GM12878 (cell line): Measurements from ENCODE around the gene TACR1. TPM values are rescaled to one million over a fixed set of nuclear protein-coding genes. Genes with fewer than 3 reads are reported as not detected.

Experiments
- ATF2 ChIP-seq: IDR thresholded peaks from 2 replicates; pipeline ENCODE4 v1.6.1; 2012; ENCODE audit warnings: low read length, inconsistent platforms
- BCL3 ChIP-seq: IDR thresholded peaks from 2 replicates; pipeline ENCODE4 v1.6.1; 2011; ENCODE audit warnings: borderline replicate concordance, low read depth, mild to moderate bottlenecking, moderate library complexity, low read length; ENCODE audit not compliant: insufficient read depth, poor library complexity, severe bottlenecking
- BMI1 ChIP-seq: fragments of 450-650 bp; IDR thresholded peaks from 2 replicates; pipeline ENCODE4 v1.6.1; 2016; ENCODE audit warnings: mild to moderate bottlenecking, moderate library complexity, borderline replicate concordance
- CHD2 ChIP-seq: IDR thresholded peaks from 2 replicates; pipeline ENCODE4 v1.6.1; 2011; ENCODE audit warnings: low read depth, low read length, improper control_type of control experiment, borderline replicate concordance
- ESRRA ChIP-seq: IDR thresholded peaks from 2 replicates; pipeline ENCODE4 v1.6.1; 2012; ENCODE audit warnings: mild to moderate bottlenecking, low read length, improper control_type of control experiment
- FOXK2 ChIP-seq: fragments of 450-650 bp; IDR thresholded peaks from 2 replicates; pipeline ENCODE4 v1.6.1; 2017; ENCODE audit warnings: mild to moderate bottlenecking, moderate library complexity
- IRF4 ChIP-seq: IDR thresholded peaks from 2 replicates; pipeline ENCODE4 v1.6.1; 2011; ENCODE audit warnings: low read depth, low read length
- MEF2A ChIP-seq: IDR thresholded peaks from 2 replicates; pipeline ENCODE4 v1.6.1; 2011; ENCODE audit warnings: low read depth, mild to moderate bottlenecking, low read length, moderate library complexity; ENCODE audit not compliant: insufficient read depth
- NBN ChIP-seq: fragments of 450-650 bp; IDR thresholded peaks from 2 replicates; pipeline ENCODE4 v1.6.1; 2016
- NFYB ChIP-seq: IDR thresholded peaks from 2 replicates; pipeline ENCODE4 v1.6.1; 2011; ENCODE audit warnings: low read depth, mild to moderate bottlenecking, low read length, improper control_type of control experiment, moderate library complexity; ENCODE audit not compliant: insufficient read depth
- PKNOX1 ChIP-seq: fragments of 450-650 bp; IDR thresholded peaks from 2 replicates; pipeline ENCODE4 v1.6.1; 2016; ENCODE audit warnings: mild to moderate bottlenecking
- RAD21 ChIP-seq: IDR thresholded peaks from 2 replicates; pipeline ENCODE4 v1.6.1; 2011; ENCODE audit warnings: mild to moderate bottlenecking, low read depth, low read length, moderate library complexity; ENCODE audit not compliant: insufficient read depth
- RAD51 ChIP-seq: fragments of 450-650 bp; IDR thresholded peaks from 2 replicates; pipeline ENCODE4 v1.6.1; 2016; ENCODE audit warnings: moderate library complexity, mild to moderate bottlenecking, inconsistent platforms
- RELA ChIP-seq: fragments of 450-650 bp; IDR thresholded peaks from 2 replicates; pipeline ENCODE4 v1.8.0; 2014; ENCODE audit warnings: borderline replicate concordance; ENCODE audit not compliant: partially characterized antibody
- RFX5 ChIP-seq: IDR thresholded peaks from 2 replicates; pipeline ENCODE4 v1.6.1; 2011; ENCODE audit warnings: low read depth, low read length, improper control_type of control experiment
- STAT1 ChIP-seq: fragments of 450-650 bp; conservative IDR thresholded peaks from 2 replicates; pipeline ENCODE4 v1.6.1; 2014; ENCODE audit warnings: antibody characterized with exemption, mild to moderate bottlenecking
- ZBED1 ChIP-seq: IDR thresholded peaks from 2 replicates; pipeline ENCODE4 v1.6.1; 2016; ENCODE audit warnings: borderline replicate concordance
- ZSCAN29 ChIP-seq: fragments of 450-650 bp; IDR thresholded peaks from 2 replicates; pipeline ENCODE4 v1.6.1; 2017; ENCODE audit warnings: mild to moderate bottlenecking, moderate library complexity
- ZZZ3 ChIP-seq: IDR thresholded peaks from 2 replicates; pipeline ENCODE4 v1.6.1; 2011; ENCODE audit warnings: low read depth; ENCODE audit not compliant: control insufficient read depth, insufficient read length
- polyA plus RNA-seq, 11 experiments: library from polyadenylated mRNA; depleted of rRNA in 4 of 11; unstranded in 6 of 11; stranded (reverse) in 5 of 11; fragments of >200 nt; fragmentation: Nextera tagmentation in 4 of 11; fragmentation: Illumina TruSeq in 1 of 11; extraction: Ambion mirVana in 4 of 11; extraction: Trizol in 1 of 11; gene quantifications; 1 replicate in 1 of 11; 2 replicates in 10 of 11; pipeline versions ENCODE4 v1.2.1 to v1.2.3, GENCODE V29; 2011 to 2016; ENCODE audit warnings: inconsistent platforms in 2 of 11, missing spikeins in 2 of 11, low read depth in 1 of 11
- total RNA-seq, 4 experiments: library from RNA; depleted of rRNA in 3 of 4; stranded (reverse); fragments of >200 nt in 3 of 4; fragmentation: Illumina TruSeq in 1 of 4; extraction: Trizol in 1 of 4; gene quantifications; 2 replicates each; pipeline versions ENCODE4 v1.2.1 to v1.2.3, GENCODE V29; 2013 to 2021
- TF ChIP-seq, protein P1 (sequence below): IDR thresholded peaks from 2 replicates; pipeline ENCODE4 v1.6.1; 2012; ENCODE audit warnings: improper control_type of control experiment, low read depth, low read length; ENCODE audit not compliant: insufficient replicate concordance

TACR1 gene
- total and polyA plus RNA-seq, 10 of the 15 experiments (the other 5 are each of a cell fraction or from before 2014, with no cell fraction given), result 0.04 to 1.4 (median 0.15) TPM

DNA sequence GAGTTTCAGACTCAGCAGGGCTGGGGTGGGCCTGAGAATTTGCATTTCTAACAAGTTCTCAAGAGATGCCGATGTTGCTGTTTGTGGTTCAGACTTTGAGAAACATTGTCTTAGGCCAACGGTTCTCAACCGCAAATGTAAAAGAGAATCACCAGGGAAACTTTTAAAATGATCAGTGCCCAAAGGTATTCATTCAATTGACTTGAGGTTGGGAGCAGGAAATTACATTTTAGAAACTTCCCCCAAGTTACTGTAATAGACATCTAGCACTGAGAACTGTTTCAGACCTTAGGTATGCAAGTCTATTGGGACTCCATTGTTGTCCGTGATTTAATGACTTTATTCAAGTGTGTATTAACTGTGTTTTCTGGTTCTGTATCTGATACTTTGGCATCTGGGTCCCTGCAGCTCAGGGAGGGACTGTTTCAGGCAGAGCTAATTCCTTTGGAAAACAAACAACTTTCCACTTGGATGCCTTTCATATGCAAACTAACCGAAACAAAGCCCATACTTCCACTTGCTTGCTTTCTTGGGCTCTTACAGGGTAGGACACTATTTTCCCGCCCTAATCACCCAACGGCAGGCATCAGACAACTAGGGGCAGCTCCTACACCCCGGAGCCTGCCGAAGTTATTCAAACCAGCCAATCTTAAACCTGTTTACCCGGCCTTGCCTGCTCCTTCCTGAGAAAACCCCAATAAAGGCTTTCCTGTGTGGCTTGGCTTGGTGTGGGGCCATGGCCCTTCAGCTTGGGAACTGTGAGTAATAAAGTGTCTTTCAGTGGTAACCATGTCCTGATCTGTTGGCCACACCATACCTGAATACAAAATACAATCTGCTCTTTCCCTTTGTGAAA is 143.3 kb downstream of the TACR1 start (continued):
- TF ChIP-seq BCL3 (peak; percentile 98), ZBED1 (peak; percentile 80; the same call in 1 of the 2 replicates), ESRRA (no peak), STAT1 (no peak), ZZZ3 (no peak), FOXK2 (peak; percentile 50), NBN (peak; percentile 53), NFYB (no peak), IRF4 (peak; percentile 97), RELA (peak; percentile 32), ATF2 (peak; percentile 95), RFX5 (no peak), RAD21 (peak; percentile 5; the same call in 1 of the 2 replicates), RAD51 (no peak), PKNOX1 (peak; percentile 29; the same call in 1 of the 2 replicates), CHD2 (peak; percentile 72; the same call in 1 of the 2 replicates), MEF2A (peak; percentile 52), BMI1 (peak; percentile 25; the same call in 1 of the 2 replicates), ZSCAN29 (0 out of 2 replicates have a peak, but pooled peaks have one; percentile 2)
- TF ChIP-seq, protein P1, sequence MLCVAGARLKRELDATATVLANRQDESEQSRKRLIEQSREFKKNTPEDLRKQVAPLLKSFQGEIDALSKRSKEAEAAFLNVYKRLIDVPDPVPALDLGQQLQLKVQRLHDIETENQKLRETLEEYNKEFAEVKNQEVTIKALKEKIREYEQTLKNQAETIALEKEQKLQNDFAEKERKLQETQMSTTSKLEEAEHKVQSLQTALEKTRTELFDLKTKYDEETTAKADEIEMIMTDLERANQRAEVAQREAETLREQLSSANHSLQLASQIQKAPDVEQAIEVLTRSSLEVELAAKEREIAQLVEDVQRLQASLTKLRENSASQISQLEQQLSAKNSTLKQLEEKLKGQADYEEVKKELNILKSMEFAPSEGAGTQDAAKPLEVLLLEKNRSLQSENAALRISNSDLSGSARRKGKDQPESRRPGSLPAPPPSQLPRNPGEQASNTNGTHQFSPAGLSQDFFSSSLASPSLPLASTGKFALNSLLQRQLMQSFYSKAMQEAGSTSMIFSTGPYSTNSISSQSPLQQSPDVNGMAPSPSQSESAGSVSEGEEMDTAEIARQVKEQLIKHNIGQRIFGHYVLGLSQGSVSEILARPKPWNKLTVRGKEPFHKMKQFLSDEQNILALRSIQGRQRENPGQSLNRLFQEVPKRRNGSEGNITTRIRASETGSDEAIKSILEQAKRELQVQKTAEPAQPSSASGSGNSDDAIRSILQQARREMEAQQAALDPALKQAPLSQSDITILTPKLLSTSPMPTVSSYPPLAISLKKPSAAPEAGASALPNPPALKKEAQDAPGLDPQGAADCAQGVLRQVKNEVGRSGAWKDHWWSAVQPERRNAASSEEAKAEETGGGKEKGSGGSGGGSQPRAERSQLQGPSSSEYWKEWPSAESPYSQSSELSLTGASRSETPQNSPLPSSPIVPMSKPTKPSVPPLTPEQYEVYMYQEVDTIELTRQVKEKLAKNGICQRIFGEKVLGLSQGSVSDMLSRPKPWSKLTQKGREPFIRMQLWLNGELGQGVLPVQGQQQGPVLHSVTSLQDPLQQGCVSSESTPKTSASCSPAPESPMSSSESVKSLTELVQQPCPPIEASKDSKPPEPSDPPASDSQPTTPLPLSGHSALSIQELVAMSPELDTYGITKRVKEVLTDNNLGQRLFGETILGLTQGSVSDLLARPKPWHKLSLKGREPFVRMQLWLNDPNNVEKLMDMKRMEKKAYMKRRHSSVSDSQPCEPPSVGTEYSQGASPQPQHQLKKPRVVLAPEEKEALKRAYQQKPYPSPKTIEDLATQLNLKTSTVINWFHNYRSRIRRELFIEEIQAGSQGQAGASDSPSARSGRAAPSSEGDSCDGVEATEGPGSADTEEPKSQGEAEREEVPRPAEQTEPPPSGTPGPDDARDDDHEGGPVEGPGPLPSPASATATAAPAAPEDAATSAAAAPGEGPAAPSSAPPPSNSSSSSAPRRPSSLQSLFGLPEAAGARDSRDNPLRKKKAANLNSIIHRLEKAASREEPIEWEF, result peak; percentile 94
